Activated naive CD8-positive, alpha-beta T cell treated with anti-CD3 and anti-CD28 coated beads for 36 hours (primary cell): ENCODE results near the gene GALNT11. TPM values are rescaled to one million over a fixed set of nuclear protein-coding genes. Genes with fewer than 3 reads are reported as not detected.

Experiments used
- DNase-seq: peaks from one replicate; pipeline ENCODE4 v3.0.0; 2021
- H3K27ac Mint-ChIP-seq: one replicate; pipeline ENCODE4 v1.8.0; 2022; ENCODE audit warnings: mild to moderate bottlenecking, moderate library complexity, mixed read lengths
- H3K27me3 Mint-ChIP-seq: one replicate; pipeline ENCODE4 v1.8.0; 2022; ENCODE audit warnings: mild to moderate bottlenecking, mixed read lengths
- H3K36me3 Mint-ChIP-seq: one replicate; pipeline ENCODE4 v1.8.0; 2021; ENCODE audit warnings: mild to moderate bottlenecking, mixed read lengths
- H3K4me1 Mint-ChIP-seq: one replicate; pipeline ENCODE4 v1.8.0; 2021; ENCODE audit warnings: mixed read lengths
- H3K4me3 Mint-ChIP-seq: one replicate; pipeline ENCODE4 v1.8.0; 2022; ENCODE audit warnings: mild to moderate bottlenecking, moderate library complexity, mixed read lengths
- H3K9me3 Mint-ChIP-seq: one replicate; pipeline ENCODE4 v1.8.0; 2022; ENCODE audit warnings: mixed read lengths
- total RNA-seq, 2 experiments: library from RNA; stranded (reverse); gene quantifications; one replicate each; pipeline ENCODE4 v1.2.3, GENCODE V29; 2021

Gene GALNT11
- total RNA-seq, 2 experiments from 2014 or later: 18.6 to 19.0 TPM

DNA sequence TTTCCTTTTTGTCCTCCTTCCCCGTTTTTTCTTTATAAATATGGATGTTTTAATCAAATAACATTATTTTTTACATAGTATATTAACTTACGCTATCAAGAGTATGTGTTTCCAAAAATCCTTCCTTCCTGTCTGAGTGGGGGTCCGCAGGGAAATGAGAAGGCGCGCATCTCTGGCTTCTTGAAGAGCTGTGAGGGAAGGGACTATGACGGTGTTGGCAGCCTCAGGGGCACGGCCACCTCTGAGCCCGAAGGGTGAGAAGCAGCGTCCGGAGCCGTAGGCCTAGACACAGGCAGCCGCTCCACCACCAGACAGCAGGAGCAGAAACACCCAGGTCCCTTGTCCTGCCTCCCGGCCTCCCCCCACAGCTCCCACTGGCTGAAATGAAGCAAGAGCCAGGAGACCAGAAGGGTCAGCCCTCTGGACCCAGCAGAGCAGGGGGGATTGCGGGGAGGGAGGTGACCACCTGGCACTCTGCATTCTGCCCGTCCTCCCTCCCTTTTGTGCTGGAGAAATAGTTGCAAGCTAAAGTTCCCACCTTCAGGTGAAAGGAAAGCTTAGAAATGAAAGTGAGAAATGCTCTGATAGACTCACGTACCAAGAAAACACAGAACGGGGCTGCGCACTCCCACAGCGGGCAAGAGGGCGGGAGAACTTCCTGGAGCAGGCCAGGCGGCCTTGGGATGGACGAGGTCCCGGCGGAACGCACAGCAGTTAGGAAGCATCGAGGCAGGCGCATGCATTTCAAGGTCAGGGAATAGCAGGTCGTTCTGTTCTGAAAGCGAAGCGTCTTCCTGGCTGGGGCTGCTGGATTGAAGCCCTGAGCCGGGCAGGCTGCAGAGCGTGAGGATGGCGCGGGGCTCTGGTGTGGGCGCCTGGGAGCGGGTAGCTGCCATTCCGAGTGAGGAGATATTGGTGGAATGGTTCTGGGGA, 105.5 kb downstream of the GALNT11 start:
- H3K4me1 Mint-ChIP-seq: no peaks in the 10 kb centered on the region
- peaks cover 29% of the 10 kb centered on the region for H3K36me3 Mint-ChIP-seq
- H3K4me3 Mint-ChIP-seq: no peak overlapping the region
- H3K27me3 Mint-ChIP-seq: no peaks in the 10 kb centered on the region
- no peaks in the 10 kb centered on the region for H3K9me3 Mint-ChIP-seq
- DNase-seq: no peak
- H3K27ac Mint-ChIP-seq: no peak overlapping the region

- Mint-ChIP-seq H3K9me3 (no peaks in the 10 kb centered on the region), H3K27ac (no peak overlapping the region), H3K36me3 (peaks cover 27% of the 10 kb centered on the region), H3K27me3 (no peaks in the 10 kb centered on the region), H3K4me1 (no peaks in the 10 kb centered on the region), H3K4me3 (no peak overlapping the region)
- DNase-seq: no peak
These were observed 106.6 kb downstream of the GALNT11 start for GRCh38 chr7:152131981-152132494.

- DNase-seq: no peak
- Mint-ChIP-seq H3K36me3 (peaks cover 19% of the 10 kb centered on the region), H3K9me3 (no peaks in the 10 kb centered on the region), H3K4me1 (no peaks in the 10 kb centered on the region), H3K27me3 (no peaks in the 10 kb centered on the region), H3K4me3 (no peak overlapping the region), H3K27ac (no peak overlapping the region)
These were observed 107.3 kb downstream of the GALNT11 start for GRCh38 chr7:152132812-152133211.

- Mint-ChIP-seq H3K36me3 (peaks cover 19% of the 10 kb centered on the region), H3K27me3 (no peaks in the 10 kb centered on the region), H3K9me3 (no peaks in the 10 kb centered on the region), H3K4me3 (no peak overlapping the region), H3K27ac (no peak overlapping the region), H3K4me1 (no peaks in the 10 kb centered on the region)
- DNase-seq: no peak
These were observed 108.3 kb downstream of the GALNT11 start for GRCh38 chr7:152133804-152134203.

- H3K4me3 Mint-ChIP-seq: no peak overlapping the region
- H3K27ac Mint-ChIP-seq: no peak overlapping the region
- peaks cover 28% of the 10 kb centered on the region for H3K36me3 Mint-ChIP-seq
- H3K27me3 Mint-ChIP-seq: no peaks in the 10 kb centered on the region
- DNase-seq: no peak
- H3K9me3 Mint-ChIP-seq: no peaks in the 10 kb centered on the region
- peaks cover 2% of the 10 kb centered on the region for H3K4me1 Mint-ChIP-seq
These were observed 111.2 kb downstream of the GALNT11 start for GRCh38 chr7:152136686-152137085.

DNA sequence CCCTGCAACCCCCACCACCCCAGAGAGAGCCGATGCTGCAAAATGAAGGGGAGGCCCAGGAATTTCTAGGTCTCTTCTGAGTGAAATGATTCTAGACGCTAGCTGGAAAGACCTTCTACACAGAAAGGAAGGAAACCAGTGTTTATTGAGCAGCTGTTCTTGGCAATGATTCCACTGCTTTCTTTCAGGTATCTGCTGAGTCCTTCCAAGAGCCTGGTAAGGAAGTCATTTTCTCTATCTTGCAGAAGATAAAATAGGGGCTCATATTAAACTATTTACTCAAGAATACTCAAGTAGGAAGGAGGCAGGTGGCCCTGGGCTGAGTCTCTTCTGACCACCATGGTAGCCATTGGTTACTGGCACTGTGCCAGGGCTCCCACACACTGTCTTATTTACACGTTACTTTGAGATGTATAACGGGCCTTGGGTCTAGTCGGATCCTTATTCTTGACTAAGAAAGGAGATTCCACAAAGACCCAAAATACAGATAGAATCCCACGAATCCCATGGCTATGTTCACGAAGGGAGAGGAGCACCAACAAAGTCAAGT, 112.1 kb downstream of the GALNT11 start:
- no peak overlapping the region for H3K27ac Mint-ChIP-seq
- DNase-seq: no peak
- no peaks in the 10 kb centered on the region for H3K27me3 Mint-ChIP-seq
- peaks cover 4% of the 10 kb centered on the region for H3K4me1 Mint-ChIP-seq
- no peaks in the 10 kb centered on the region for H3K9me3 Mint-ChIP-seq
- peaks cover 29% of the 10 kb centered on the region for H3K36me3 Mint-ChIP-seq
- no peak overlapping the region for H3K4me3 Mint-ChIP-seq

- Mint-ChIP-seq H3K4me1 (peaks cover 28% of the 10 kb centered on the region), H3K9me3 (no peaks in the 10 kb centered on the region), H3K27ac (no peak overlapping the region), H3K36me3 (peaks cover 44% of the 10 kb centered on the region), H3K4me3 (no peak overlapping the region), H3K27me3 (no peaks in the 10 kb centered on the region)
- DNase-seq: no peak
These were observed 114.6 kb downstream of the GALNT11 start for GRCh38 chr7:152140067-152140466.

GRCh38 chr7:152140560-152140959, 115.1 kb downstream of the GALNT11 start:
- H3K9me3 Mint-ChIP-seq: no peaks in the 10 kb centered on the region
- H3K27ac Mint-ChIP-seq: peak overlapping the region; percentile 45
- peaks cover 46% of the 10 kb centered on the region for H3K36me3 Mint-ChIP-seq
- H3K27me3 Mint-ChIP-seq: no peaks in the 10 kb centered on the region
- DNase-seq: no peak
- no peak overlapping the region for H3K4me3 Mint-ChIP-seq
- H3K4me1 Mint-ChIP-seq: peaks cover 33% of the 10 kb centered on the region

DNA sequence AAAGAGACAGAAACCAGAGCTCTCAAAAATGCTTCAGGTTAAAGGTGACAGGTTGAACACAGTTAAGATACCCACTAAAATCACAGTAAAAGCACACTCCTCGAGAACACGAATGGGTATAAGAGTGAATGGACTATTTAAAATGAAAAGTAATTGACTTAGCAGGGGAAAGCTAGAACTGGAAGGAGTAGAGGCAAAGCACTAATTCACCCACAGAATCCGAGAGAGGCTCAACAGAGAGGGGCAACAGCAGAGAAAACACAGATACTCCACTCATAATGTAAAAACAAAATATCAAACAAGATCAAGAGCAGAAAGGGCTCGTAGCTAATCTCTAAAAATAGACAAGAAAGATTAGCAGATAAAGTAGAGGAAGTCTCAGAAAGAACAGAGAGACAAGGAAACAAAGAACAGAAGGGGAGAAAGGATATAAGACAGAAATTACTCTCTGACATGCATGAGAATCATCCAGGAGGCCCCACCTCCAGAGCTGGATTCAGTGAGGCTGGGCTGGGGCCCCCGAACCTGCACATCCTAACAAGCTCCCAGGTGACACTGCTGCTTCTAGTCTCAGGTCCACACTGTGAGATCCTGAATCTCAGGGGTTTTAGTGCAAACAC, 117.6 kb downstream of the GALNT11 start:
- Mint-ChIP-seq H3K36me3 (peaks cover 40% of the 10 kb centered on the region), H3K4me3 (peak overlapping the region; percentile 2), H3K9me3 (no peaks in the 10 kb centered on the region), H3K4me1 (peaks cover 41% of the 10 kb centered on the region), H3K27me3 (no peaks in the 10 kb centered on the region), H3K27ac (peak overlapping the region; percentile 61)
- no peak for DNase-seq

- H3K27ac Mint-ChIP-seq: peak overlapping the region; percentile 91
- H3K4me3 Mint-ChIP-seq: peak overlapping the region; percentile 16
- peaks cover 41% of the 10 kb centered on the region for H3K4me1 Mint-ChIP-seq
- DNase-seq: peak; percentile 24
- H3K9me3 Mint-ChIP-seq: no peaks in the 10 kb centered on the region
- H3K36me3 Mint-ChIP-seq: peaks cover 29% of the 10 kb centered on the region
- H3K27me3 Mint-ChIP-seq: no peaks in the 10 kb centered on the region
These were observed 119.2 kb downstream of the GALNT11 start for GRCh38 chr7:152144557-152145245.

DNA sequence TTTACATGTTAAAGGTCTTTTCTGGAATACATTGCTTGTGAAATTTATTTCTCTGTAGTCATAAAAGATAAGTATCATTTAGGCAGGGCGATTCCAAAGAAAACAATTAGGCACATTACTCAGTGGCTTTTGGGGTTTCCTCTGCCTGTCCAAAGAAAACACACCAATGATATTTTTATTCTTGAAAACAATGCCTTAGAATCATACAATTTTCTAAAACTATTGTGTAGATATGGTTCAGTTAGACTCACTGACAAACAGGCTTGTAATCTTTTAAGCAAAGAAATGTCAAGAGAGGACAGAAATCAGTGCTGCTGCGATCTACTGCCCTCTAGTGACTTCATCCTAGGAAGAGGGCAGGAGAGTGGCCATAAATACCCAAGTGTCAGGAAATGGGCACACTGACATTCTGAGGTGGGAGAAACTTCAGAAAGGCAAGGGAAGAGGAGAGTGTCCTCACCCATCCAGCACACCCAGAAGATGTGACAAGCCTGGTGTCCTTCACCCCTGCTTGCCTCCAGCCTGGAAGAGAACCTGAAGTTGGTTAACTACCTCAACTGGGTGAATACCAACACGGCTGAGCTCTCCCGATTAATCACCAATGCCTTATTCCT, 120.5 kb downstream of the GALNT11 start:
- no peaks in the 10 kb centered on the region for H3K27me3 Mint-ChIP-seq
- H3K4me3 Mint-ChIP-seq: no peak overlapping the region
- H3K4me1 Mint-ChIP-seq: peaks cover 41% of the 10 kb centered on the region
- no peaks in the 10 kb centered on the region for H3K9me3 Mint-ChIP-seq
- H3K27ac Mint-ChIP-seq: peak overlapping the region; percentile 91
- peaks cover 22% of the 10 kb centered on the region for H3K36me3 Mint-ChIP-seq
- no peak for DNase-seq

DNA sequence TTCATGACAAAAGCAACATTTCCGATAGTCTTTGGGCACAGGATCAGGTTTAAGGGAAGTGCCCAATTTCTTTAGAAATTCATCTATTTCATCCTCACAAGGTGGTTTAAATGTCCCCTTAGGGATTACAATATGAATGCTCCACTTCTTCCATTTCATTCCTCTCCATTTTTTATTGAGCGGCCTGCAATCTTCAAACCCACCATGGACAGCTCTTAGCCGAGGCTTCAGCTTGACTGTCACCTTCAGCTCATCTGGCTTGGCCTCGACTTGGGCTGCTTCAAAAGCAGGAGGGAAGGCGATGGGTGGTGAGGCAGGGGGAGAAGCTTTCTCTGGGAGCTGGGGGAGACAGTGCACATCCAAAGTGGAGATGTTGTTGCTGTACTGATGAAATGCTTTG, 123.2 kb downstream of the GALNT11 start:
- peaks cover 26% of the 10 kb centered on the region for H3K4me1 Mint-ChIP-seq
- DNase-seq: no peak
- H3K4me3 Mint-ChIP-seq: no peak overlapping the region
- no peaks in the 10 kb centered on the region for H3K9me3 Mint-ChIP-seq
- peak overlapping the region; percentile 66 for H3K27ac Mint-ChIP-seq
- no peaks in the 10 kb centered on the region for H3K27me3 Mint-ChIP-seq
- peaks cover 20% of the 10 kb centered on the region for H3K36me3 Mint-ChIP-seq

DNA sequence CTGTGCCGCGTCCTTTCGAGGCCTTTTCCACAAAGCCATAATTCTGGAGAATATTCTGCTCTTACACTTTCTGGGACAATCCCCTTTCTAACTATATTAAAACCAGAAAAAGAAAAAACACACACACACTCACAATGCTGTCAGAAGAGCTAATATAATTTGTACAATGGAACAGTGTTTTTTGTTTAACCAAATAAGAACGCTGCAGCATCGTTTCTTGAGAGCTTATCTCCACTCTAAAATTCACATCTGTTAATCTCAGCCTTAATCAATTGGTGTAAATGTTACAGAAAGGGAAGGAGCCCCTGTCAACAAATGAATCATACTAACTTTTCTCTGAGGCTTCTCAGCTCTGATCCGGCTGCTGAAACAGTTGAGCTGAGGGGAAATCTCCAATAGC, 123.9 kb downstream of the GALNT11 start:
- Mint-ChIP-seq H3K27ac (peak overlapping the region; percentile 36), H3K4me3 (no peak overlapping the region), H3K4me1 (peaks cover 20% of the 10 kb centered on the region), H3K27me3 (no peaks in the 10 kb centered on the region), H3K36me3 (peaks cover 19% of the 10 kb centered on the region), H3K9me3 (no peaks in the 10 kb centered on the region)
- no peak for DNase-seq

DNA sequence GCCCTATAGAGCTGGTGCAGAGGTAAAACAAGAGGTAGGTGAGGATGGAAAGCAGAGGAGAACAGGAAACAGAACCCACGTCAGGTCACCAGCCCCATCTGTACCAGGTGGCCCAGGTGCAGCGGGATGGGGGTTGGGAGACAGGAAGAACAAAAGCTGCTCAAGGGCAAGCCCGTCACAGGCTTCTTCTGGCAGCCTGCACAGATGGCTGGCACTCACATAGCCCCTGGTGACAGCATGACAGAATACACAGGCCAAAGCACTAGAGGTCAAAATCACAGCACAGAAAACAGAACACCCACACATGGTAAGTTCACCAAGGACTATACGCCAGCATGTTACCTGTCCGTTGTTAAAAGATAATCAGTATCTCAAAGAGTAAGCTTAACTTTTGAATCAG, 126.8 kb downstream of the GALNT11 start:
- DNase-seq: no peak
- Mint-ChIP-seq H3K27me3 (no peaks in the 10 kb centered on the region), H3K36me3 (peaks cover 11% of the 10 kb centered on the region), H3K4me3 (no peak overlapping the region), H3K9me3 (no peaks in the 10 kb centered on the region), H3K4me1 (no peaks in the 10 kb centered on the region), H3K27ac (peak overlapping the region; percentile 0)
